Cardiac fibroblast (primary cell): ENCODE measurements around the gene RAB13.

Experiments
- DNase-seq, 2 donors: peaks; one replicate each; pipeline versions ENCODE4 v3.0.0 to v3.0.0-alpha.2; 2010; ENCODE audit warnings: low read depth in 2 of 2
- H3K4me3 ChIP-seq, 2 donors: replicated peaks in 1 of 2; 1 replicate in 1 of 2; 2 replicates in 1 of 2; pipeline ENCODE4 v1.5.1; 2011; ENCODE audit warnings: low read depth in 2 of 2, low read length in 2 of 2, mild to moderate bottlenecking in 2 of 2, moderate library complexity in 1 of 2
- CTCF ChIP-seq: IDR thresholded peaks from one replicate; pipeline ENCODE4 v1.5.1; 2011; ENCODE audit warnings: low read depth, mild to moderate bottlenecking, low read length, inconsistent platforms

RAB13 gene

GRCh38 chr1:153941826-153942725 is 44.1 kb downstream of the RAB13 start:
- H3K4me3 ChIP-seq = no peak overlapping the region
- DNase-seq = no peak
- no peak for TF ChIP-seq CTCF

GRCh38 chr1:153940756-153941155 is 45.4 kb downstream of the RAB13 start:
- no peak for DNase-seq
- TF ChIP-seq CTCF = no peak

GRCh38 chr1:153939476-153939875 is 46.7 kb downstream of the RAB13 start:
- DNase-seq = no peak
- no peak for TF ChIP-seq CTCF
- no peak overlapping the region for H3K4me3 ChIP-seq

More at GRCh38 chr1:153940756-153941155, 45.4 kb downstream of the RAB13 start:
- H3K4me3 ChIP-seq = no peak overlapping the region

GRCh38 chr1:153938996-153939395 is 47.1 kb downstream of the RAB13 start:
- no peak overlapping the region for H3K4me3 ChIP-seq
- TF ChIP-seq CTCF = no peak
- no peak for DNase-seq

- DNase-seq = no peak
- H3K4me3 ChIP-seq = no peak overlapping the region
- TF ChIP-seq CTCF = no peak
These were observed 48.8 kb downstream of the RAB13 start for GRCh38 chr1:153937331-153937730.

- no peak overlapping the region for H3K4me3 ChIP-seq
- TF ChIP-seq CTCF = no peak
- DNase-seq = no peak
These were observed 49.9 kb downstream of the RAB13 start for GRCh38 chr1:153936011-153936802.
